Endothelial cell of umbilical vein (primary cell): Measurements from ENCODE around the gene APOD. TPM values are rescaled to one million over a fixed set of nuclear protein-coding genes. Genes with fewer than 3 reads are reported as not detected.
"Not testable (repeated sequence)": the region's sequence is repeated elsewhere in the genome, so short reads cannot be mapped to it uniquely, and the experiment has no call there.

ENCODE experiments used
- BruUV-seq: library from RNA; stranded (reverse); fragments of 400-500 nt; replicated peaks from 2 replicates; lab custom pipeline; 2021; lab: Mats Ljungman, UMichigan
- CTCF ChIA-PET: fragments of 300-600, 350-600 bp; sonication (Branson Sonifier 250); formaldehyde crosslinking; loops from one replicate; lab custom pipeline; 2021; ENCODE audit warnings: antibody characterized with exemption, inconsistent platforms; lab: Charles Lee
- POLR2A ChIA-PET: fragments of 300-600, 350-600 bp; sonication (Branson Sonifier 250); formaldehyde crosslinking; loops from one replicate; lab custom pipeline; 2021; ENCODE audit warnings: antibody characterized with exemption, inconsistent platforms; lab: Charles Lee
- DNase-seq: peaks from one replicate; pipeline ENCODE4 v3.0.0-alpha.2; 2011; ENCODE audit warnings: low read depth, low spot score
- FAIRE-seq: peaks from 2 replicates; lab custom pipeline; 2011; peaks lifted over from hg19 to GRCh38; lab: Jason Lieb, UNC
- H2AFZ ChIP-seq: 2 replicates; pipeline ENCODE4 v1.6.0; 2012; ENCODE audit warnings: low read depth, low read length, control low read depth, inconsistent platforms
- H3K27ac ChIP-seq: 2 replicates; pipeline ENCODE4 v1.5.1; 2011; ENCODE audit warnings: low read depth, mild to moderate bottlenecking, control low read depth, low read length, moderate library complexity; ENCODE audit not compliant: insufficient read depth
- H3K27me3 ChIP-seq, 2 experiments: 2 replicates each; pipeline versions ENCODE4 v1.6.0 to v1.6.1; 2011; ENCODE audit warnings: low read length in 2 of 2, mixed read lengths in 1 of 2; ENCODE audit not compliant: control insufficient read depth in 2 of 2, insufficient read depth in 2 of 2
- H3K36me3 ChIP-seq, 2 experiments: 2 replicates in 1 of 2; 3 replicates in 1 of 2; pipeline ENCODE4 v1.5.1; 2011; ENCODE audit warnings: low read length in 2 of 2, mild to moderate bottlenecking in 1 of 2, moderate library complexity in 1 of 2; ENCODE audit not compliant: control insufficient read depth in 2 of 2, insufficient read depth in 2 of 2; ENCODE audit errors: extremely low read depth in 1 of 2
- H3K4me1 ChIP-seq: 3 replicates; pipeline ENCODE4 v1.5.1; 2011; ENCODE audit warnings: mild to moderate bottlenecking, low read length; ENCODE audit not compliant: control insufficient read depth, insufficient read depth; ENCODE audit errors: extremely low read depth
- H3K4me2 ChIP-seq: 2 replicates; pipeline ENCODE4 v1.6.1; 2011; ENCODE audit warnings: low read length, control low read depth, mixed read lengths; ENCODE audit not compliant: insufficient read depth
- H3K4me3 ChIP-seq, 3 experiments: fragments of 200-600 bp in 1 of 3; sonication (generic), shearing (Covaris generic) in 1 of 3; replicated peaks in 1 of 3; 2 replicates each; pipeline ENCODE4 v1.5.1; 2011 to 2016; ENCODE audit warnings: control low read depth in 3 of 3, low read length in 3 of 3, mild to moderate bottlenecking in 2 of 3, inconsistent platforms in 1 of 3, low read depth in 1 of 3, moderate library complexity in 1 of 3; ENCODE audit not compliant: insufficient read depth in 1 of 3
- H3K79me2 ChIP-seq: 2 replicates; pipeline ENCODE4 v1.6.0; 2012; ENCODE audit warnings: low read length, inconsistent platforms; ENCODE audit not compliant: control insufficient read depth, insufficient read depth
- H3K9ac ChIP-seq: replicated peaks from 2 replicates; pipeline ENCODE3; 2011; ENCODE audit warnings: low read length, control low read depth; ENCODE audit not compliant: insufficient read depth; ENCODE audit errors: extremely low read depth
- H3K9me1 ChIP-seq: replicated peaks from 3 replicates; pipeline ENCODE4 v1.6.0; 2011; ENCODE audit warnings: mild to moderate bottlenecking, low read length; ENCODE audit not compliant: control insufficient read depth, insufficient read depth; ENCODE audit errors: extremely low read depth
- H3K9me3 ChIP-seq: replicated peaks from 2 replicates; pipeline ENCODE4 v1.5.1; 2012; ENCODE audit warnings: low read length, inconsistent platforms; ENCODE audit not compliant: control insufficient read depth, insufficient read depth
- H4K20me1 ChIP-seq: replicated peaks from 2 replicates; pipeline ENCODE3; 2011; ENCODE audit warnings: mild to moderate bottlenecking, low read length; ENCODE audit not compliant: control insufficient read depth, insufficient read depth; ENCODE audit errors: extremely low read depth
- EZH2 ChIP-seq: IDR thresholded peaks from 2 replicates; pipeline ENCODE4 v1.6.1; 2012; ENCODE audit warnings: borderline replicate concordance, low read depth, mild to moderate bottlenecking, moderate library complexity, low read length, inconsistent platforms; ENCODE audit not compliant: severe bottlenecking
- GATA2 ChIP-seq: IDR thresholded peaks from 2 replicates; pipeline ENCODE4 v1.7.0; 2011; ENCODE audit warnings: low read depth, mild to moderate bottlenecking, moderate library complexity, mixed read lengths, low read length; ENCODE audit not compliant: insufficient read length, insufficient read depth
- JUN ChIP-seq: IDR thresholded peaks from 2 replicates; pipeline ENCODE4 v1.6.1; 2011; ENCODE audit warnings: borderline replicate concordance, low read depth; ENCODE audit not compliant: insufficient read length, insufficient read depth
- MAX ChIP-seq: IDR thresholded peaks from 2 replicates; pipeline ENCODE4 v1.6.1; 2011; ENCODE audit not compliant: insufficient read depth, insufficient read length
- MYC ChIP-seq: IDR thresholded peaks from one replicate; pipeline ENCODE4 v1.6.1; 2011; ENCODE audit warnings: mild to moderate bottlenecking, low read depth, low read length
- POLR2A ChIP-seq: IDR thresholded peaks from 2 replicates; pipeline ENCODE4 v1.6.1; 2012; ENCODE audit warnings: low read depth, mild to moderate bottlenecking, control low read depth, low read length
- dilution Hi-C: fragments of 300-500 bp; cut with MboI; formaldehyde crosslinking; loops from one replicate; pipeline ENCODE4 v1.15.0; 2019; ENCODE audit warnings: low sequenced_read_pairs; ENCODE audit not compliant: extremely low pct_ligation_motif_present
- intact Hi-C: fragments of 100-400 bp; cut with micrococcal nuclease; formaldehyde crosslinking; loops from one replicate; pipeline ENCODE4 v1.10.0; 2022
- polyA plus RNA-seq, 4 experiments: library from polyadenylated mRNA; depleted of rRNA in 3 of 4; stranded (reverse) in 3 of 4; unstranded in 1 of 4; fragments of >200 nt; gene quantifications; 2 replicates each; pipeline versions ENCODE4 v1.2.1 to v1.2.3, GENCODE V29; 2011 to 2012; ENCODE audit warnings: missing spikeins in 1 of 4
- total RNA-seq: library from RNA; stranded (reverse); gene quantifications from 2 replicates; pipeline ENCODE4 v1.2.3, GENCODE V29; 2021
- TF ChIP-seq, protein P1 (sequence below), 2 donors: IDR thresholded peaks; 1 replicate in 1 of 2; 2 replicates in 1 of 2; pipeline ENCODE4 v1.5.1; 2011; ENCODE audit warnings: low read length in 2 of 2, mild to moderate bottlenecking in 2 of 2, moderate library complexity in 2 of 2, control low read depth in 1 of 2, inconsistent platforms in 1 of 2, low read depth in 1 of 2; ENCODE audit not compliant: insufficient read depth in 1 of 2; ENCODE audit errors: extremely low read depth in 1 of 2

APOD gene
- total and polyA plus RNA-seq, 2 donors (not counting 3 experiments of a cell fraction or from before 2014, with no cell fraction given), result 2.2 to 2.9 TPM

- Histone ChIP-seq H3K9ac (no peak overlapping the region), H3K36me3 (no peaks in the 10 kb centered on the region), H3K79me2 (no peaks in the 10 kb centered on the region), H3K4me2 (no peak overlapping the region), H3K9me1 (no peaks in the 10 kb centered on the region), H3K4me1 (no peaks in the 10 kb centered on the region), H3K27me3 (peaks cover 0 to 4% of the 10 kb centered on the region in 2 experiments), H3K27ac (no peak overlapping the region), H2AFZ (no peak overlapping the region), H3K9me3 (no peaks in the 10 kb centered on the region), H4K20me1 (no peaks in the 10 kb centered on the region), H3K4me3 (no peak overlapping the region)
- no peak for DNase-seq
- ChIA-PET CTCF (no interaction called here), POLR2A (no interaction called here)
- no peak for FAIRE-seq
- intact Hi-C loops, result no loop called here
- BruUV-seq, result no TSS peak
- dilution Hi-C loops, result no loop called here
- no peak for TF ChIP-seq MYC
- TF ChIP-seq, protein P1, sequence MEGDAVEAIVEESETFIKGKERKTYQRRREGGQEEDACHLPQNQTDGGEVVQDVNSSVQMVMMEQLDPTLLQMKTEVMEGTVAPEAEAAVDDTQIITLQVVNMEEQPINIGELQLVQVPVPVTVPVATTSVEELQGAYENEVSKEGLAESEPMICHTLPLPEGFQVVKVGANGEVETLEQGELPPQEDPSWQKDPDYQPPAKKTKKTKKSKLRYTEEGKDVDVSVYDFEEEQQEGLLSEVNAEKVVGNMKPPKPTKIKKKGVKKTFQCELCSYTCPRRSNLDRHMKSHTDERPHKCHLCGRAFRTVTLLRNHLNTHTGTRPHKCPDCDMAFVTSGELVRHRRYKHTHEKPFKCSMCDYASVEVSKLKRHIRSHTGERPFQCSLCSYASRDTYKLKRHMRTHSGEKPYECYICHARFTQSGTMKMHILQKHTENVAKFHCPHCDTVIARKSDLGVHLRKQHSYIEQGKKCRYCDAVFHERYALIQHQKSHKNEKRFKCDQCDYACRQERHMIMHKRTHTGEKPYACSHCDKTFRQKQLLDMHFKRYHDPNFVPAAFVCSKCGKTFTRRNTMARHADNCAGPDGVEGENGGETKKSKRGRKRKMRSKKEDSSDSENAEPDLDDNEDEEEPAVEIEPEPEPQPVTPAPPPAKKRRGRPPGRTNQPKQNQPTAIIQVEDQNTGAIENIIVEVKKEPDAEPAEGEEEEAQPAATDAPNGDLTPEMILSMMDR (IDR thresholded peaks at IDR 0.05; ENCODE audit: extremely low read depth in 1 of 2, insufficient read depth in 1 of 2, low read depth in 1 of 2, low read length in 2 of 2), result no peak
- TF ChIP-seq EZH2, result no peak
- no peak for TF ChIP-seq JUN
- no peak for TF ChIP-seq MAX
- no peak for TF ChIP-seq GATA2
- TF ChIP-seq POLR2A, result no peak
Observed at GRCh38 chr3:195601382-195601781, 17.6 kb upstream of the APOD start.

DNA sequence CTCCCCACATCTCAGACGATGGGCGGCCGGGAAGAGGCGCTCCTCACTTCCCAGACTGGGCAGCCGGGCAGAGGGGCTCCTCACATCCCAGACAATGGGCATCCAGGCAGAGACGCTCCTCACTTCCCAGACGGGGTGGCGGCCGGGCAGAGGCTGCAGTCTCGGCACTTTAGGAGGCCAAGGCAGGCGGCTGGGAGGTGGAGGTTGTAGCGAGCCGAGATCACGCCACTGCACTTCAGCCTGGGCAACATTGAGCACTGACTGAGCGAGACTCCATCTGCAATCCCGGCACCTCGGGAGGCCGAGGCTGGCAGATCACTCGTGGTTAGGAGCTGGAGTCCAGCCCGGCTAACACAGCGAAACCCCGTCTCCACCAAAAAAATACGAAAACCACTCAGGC lies 16.2 kb upstream of the APOD start:
- H3K4me3 ChIP-seq, FAIRE-seq, H3K9me1 ChIP-seq, DNase-seq, dilution Hi-C loops, H4K20me1 ChIP-seq, H2AFZ ChIP-seq, CTCF ChIA-PET, H3K79me2 ChIP-seq, H3K36me3 ChIP-seq, H3K27ac ChIP-seq, H3K4me2 ChIP-seq, H3K4me1 ChIP-seq, H3K27me3 ChIP-seq, BruUV-seq, H3K9ac ChIP-seq, H3K9me3 ChIP-seq, POLR2A ChIA-PET, intact Hi-C loops: not testable (repeated sequence)

GRCh38 chr3:195599516-195599915 lies 15.8 kb upstream of the APOD start:
- DNase-seq, H2AFZ ChIP-seq, H3K27ac ChIP-seq, H3K9me1 ChIP-seq, H3K4me1 ChIP-seq, H3K36me3 ChIP-seq, POLR2A ChIA-PET, H3K4me3 ChIP-seq, H3K9ac ChIP-seq, BruUV-seq, H3K4me2 ChIP-seq, H4K20me1 ChIP-seq, FAIRE-seq, H3K9me3 ChIP-seq, CTCF ChIA-PET, H3K79me2 ChIP-seq, dilution Hi-C loops, intact Hi-C loops, H3K27me3 ChIP-seq: not testable (repeated sequence)
